NCI-H1092 treated with DMSO at 0.1 percent for 48 hours (cell line): Measurements from ENCODE around the gene GINS2.
A peak's percentile ranks its signal among the peaks of the same experiment; 100 is the strongest.

Source experiments
- DNase-seq: peaks from one replicate; lab custom pipeline; 2025; lab: John Stamatoyannopoulos, UW

Gene GINS2

GRCh38 chr16:85653290-85653891 is 35.4 kb downstream of the GINS2 start:
- no peak for DNase-seq

GRCh38 chr16:85652431-85653221 is 36.1 kb downstream of the GINS2 start:
- peak; percentile 43 for DNase-seq

- no peak for DNase-seq
These were observed 36.9 kb downstream of the GINS2 start for GRCh38 chr16:85651629-85652430.

GRCh38 chr16:85650844-85651628 is 37.7 kb downstream of the GINS2 start:
- DNase-seq = peak; percentile 66

DNA sequence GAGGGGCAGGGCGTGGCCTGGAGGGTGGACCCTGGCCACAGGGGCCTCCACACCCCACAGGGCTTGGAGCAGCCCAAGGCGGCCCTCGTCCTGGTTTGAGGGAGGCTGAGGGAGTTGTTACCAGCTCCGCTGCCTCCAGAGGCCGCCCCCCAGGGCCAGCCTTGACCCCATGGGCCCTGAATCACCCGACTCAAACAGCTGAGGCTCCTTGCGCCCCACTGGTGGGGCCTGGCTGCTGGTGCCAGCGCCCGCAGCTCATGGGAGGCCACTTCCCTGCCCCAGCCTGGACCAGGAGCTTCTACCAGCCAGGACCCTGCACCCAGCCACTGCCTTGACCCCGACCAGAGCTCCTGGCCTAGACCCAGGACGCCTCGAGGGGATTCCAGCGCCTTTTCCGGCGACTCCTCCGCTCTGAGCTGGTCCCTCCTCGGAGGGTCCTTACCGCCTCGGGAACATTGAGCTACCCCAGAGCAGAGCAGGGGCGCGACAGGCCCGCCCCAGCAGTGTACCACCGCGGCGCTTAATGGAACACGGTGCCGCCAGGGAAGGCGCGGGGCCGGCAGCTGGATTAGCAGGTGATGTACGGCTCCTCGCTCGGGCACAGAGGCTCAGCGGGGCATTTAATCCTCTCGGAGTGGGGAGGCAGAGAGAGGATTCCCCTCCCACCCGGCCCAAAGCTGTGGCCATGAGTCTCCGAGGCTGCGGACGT is 38.5 kb downstream of the GINS2 start:
- peak; percentile 55 for DNase-seq

DNA sequence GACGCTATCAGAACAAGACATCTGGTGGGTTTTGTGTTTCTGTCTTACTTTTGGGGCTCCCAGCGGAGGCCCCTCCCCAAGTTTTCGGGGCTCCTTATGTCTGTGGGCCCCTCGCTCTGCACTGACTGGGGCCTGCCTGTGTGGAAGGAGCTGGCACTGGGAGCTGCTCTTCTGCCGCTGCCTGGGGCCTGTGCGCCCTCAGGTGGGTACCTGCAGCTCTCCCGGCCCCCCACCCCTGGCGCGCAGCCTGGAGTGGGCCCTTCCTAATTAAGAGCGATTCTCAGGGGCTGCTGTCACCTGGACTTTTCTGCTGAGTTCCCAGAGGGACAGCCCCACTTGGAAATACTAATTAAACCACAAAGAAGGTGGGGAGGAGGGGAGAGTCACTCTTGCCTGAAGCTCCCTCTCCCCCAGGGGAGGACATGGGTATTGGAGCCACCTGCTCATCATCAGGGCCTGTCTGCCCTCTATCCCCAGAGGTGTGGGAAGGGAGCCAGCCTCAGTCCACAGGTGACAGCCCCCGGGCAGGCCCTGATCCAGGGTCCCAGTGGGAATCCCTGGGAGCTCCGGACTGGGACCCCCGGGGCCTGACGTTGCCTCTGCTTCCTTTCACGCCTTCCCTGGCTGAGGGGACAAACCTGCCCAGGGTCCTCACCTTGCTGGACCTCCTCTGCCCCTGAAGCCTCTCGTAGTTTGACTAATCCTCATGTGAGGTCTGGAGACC is 39.2 kb downstream of the GINS2 start:
- DNase-seq = peak; percentile 35

DNA sequence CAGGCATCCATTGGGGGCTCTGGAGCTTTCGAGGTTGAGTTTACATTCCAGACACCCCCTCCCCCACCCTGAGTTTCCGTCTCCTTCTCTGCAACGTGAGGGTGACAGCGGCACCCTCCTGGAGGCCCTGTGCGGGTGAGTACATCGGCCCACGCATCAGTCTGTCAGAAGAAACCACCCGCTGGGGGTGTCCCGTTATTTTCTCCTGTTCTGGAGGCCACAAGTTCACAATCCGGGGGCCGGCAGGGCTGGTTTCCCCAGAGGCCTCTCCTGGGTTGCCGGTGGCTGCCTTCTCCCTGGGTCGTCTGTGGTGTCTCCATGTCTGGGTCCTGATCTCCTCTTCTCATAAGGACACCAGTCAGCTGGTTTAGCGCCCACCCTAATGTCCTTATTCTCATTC is 39.9 kb downstream of the GINS2 start:
- no peak for DNase-seq

DNA sequence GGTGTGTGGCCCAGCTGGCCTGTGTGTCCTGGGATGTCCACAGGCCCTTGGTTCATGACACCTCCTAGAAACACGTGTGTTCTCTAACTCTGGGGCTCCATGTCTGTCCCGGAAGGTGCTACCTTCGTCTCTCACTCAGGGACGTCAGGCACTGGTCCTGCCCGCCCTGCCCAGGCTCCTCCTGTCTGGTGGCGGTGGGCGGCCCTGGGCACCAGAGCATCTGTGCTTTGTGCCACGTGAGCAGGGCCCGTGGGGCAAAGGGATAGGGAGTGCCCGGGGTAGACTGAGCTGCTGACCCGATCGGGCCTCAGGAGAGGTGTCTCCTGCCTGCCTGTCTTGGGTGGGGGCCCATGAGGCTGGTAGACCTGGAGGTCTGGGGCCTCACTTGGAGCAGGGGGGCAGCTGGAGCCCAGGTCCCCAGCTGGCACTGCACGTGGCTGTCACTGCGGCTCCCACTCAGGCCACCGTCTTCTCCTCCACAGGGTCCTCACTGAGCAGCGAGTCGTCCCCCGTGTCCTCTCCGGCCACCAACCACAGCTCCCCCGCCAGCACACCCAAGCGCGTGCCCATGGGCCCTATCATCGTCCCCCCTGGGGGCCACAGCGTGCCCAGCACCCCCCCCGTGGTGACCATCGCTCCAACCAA is 40.6 kb downstream of the GINS2 start:
- no peak for DNase-seq

DNA sequence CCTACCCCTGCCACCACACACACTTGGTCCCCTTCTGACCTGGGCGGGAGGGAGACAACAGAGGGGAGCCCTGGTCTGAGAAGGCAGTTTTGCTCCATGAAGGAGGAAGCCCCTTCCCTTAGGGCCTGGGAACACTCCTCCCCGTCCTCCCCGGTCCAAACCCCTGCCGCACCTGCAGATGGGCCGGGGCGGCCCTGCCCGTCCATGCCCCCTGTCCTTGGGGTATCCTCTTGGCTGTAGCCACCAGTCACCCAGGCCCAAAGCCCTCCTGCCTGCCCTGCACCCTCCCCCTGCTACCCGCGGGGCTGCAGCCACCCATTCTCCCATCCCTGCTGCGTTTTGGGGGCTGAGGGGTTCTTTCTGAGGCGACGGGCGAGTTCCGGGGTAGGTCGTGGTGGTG is 41.8 kb downstream of the GINS2 start:
- no peak for DNase-seq

GRCh38 chr16:85646358-85646907 is 42.3 kb downstream of the GINS2 start:
- DNase-seq = no peak

DNA sequence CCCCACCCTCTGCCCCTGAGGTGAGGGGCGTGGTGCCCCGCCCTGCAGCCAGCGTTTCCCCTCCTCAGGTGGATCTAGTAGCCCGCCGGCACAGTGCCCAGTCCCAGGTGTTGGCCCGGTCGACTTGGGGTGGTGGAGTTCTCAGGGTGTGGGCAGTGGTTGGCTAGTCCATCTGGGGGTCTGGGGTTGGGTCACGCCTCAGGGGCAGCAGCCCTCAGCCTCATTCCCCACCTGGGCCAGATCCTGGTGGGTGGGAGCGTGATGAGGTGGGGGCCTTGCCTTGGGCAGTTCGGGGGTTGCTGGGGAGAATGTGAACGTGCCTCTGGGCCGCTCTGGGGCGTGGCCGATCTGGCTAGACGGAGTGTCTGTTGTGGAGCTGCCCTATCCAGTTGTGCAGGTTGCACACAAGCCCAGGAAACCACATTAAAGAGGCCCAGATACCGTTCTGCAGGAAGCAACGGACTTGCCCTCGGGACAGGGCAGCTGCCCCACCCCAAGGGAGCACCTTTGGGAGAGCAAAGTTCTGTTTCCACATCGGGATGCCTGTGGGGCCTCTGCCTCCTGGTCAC is 43.6 kb downstream of the GINS2 start:
- DNase-seq = no peak

DNA sequence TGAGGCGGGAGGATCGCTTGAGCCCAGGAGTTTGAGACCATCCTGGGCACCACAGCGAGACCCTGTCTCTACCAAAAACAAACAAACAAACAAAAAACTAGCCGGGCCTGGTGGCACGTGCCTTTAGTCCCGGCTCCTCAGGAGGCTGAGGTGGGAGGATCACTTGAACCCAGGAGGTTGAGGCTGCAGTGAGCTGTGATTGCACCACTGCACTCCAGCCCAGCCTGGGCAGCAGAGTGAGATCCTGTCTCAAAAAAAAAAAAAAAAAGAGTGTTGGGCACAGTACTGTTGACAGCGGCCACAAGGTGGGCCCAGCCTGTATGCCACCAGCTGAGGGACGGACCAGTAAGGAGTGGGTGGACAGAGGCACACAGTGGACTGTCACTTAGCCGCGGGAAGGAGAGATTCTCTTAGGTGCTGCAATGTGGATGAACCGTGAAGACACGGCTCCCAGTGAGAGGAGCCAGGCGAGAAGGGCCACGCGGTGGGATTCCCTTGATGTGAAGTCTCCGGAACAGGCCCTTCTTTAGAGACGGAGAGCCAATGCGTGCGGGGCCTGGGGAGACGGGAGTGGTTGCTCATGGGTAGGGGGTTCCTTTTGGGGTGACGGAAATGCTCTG is 44.6 kb downstream of the GINS2 start:
- no peak for DNase-seq

- DNase-seq = no peak
These were observed 45.1 kb downstream of the GINS2 start for GRCh38 chr16:85643631-85644030.

- DNase-seq = peak; percentile 96
These were observed 45.9 kb downstream of the GINS2 start for GRCh38 chr16:85642762-85643358.

DNA sequence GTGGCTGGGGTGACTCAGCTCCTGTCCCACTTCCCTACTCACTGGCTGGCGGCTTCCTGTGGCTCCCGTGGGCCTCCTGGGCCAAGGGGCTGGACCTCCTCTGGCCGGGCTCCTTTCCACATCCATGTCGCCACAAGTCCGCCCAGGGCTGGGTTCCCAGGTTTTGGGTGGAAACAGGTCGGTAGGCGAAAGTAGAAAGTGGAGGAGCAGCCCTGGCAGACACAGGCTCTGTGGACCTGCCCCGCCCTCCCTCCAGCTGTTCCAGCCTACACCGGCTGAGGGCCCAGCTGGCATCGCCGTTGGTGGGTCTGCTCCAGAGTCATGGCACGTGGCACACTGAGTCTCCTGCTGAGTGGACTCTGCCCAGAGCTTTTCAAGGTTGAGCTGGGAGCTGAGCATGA is 47.0 kb downstream of the GINS2 start:
- DNase-seq = no peak

DNA sequence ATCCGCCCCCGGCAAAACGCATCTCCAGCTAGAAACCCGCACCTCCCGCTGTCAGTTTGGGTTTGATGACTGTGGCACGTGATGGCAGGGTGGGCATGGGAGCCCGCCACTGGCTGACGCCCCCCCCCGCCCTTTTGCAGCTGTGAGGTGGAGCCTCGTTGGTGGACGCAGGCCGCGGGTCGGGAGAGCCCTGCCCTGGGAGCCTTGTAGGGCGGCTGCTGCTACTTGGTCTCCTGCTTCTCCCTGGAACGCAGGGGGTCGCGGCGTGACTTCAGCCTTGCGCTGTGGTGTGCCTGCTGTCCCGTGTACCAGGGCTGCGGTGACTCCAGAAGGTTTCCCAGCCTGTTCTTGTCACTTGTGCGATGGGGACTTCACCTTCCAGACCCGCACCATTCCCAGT is 47.4 kb downstream of the GINS2 start:
- no peak for DNase-seq

GRCh38 chr16:85640585-85640984 is 48.2 kb downstream of the GINS2 start:
- peak; percentile 34 for DNase-seq

GRCh38 chr16:85640254-85640558 is 48.5 kb downstream of the GINS2 start:
- DNase-seq = no peak
